Liver (tissue), 3 donors: ENCODE data around the gene THBD.

Experiments used
- ATF3 ChIP-seq: IDR thresholded peaks from 2 replicates; pipeline ENCODE4 v1.6.1; 2016; ENCODE audit warnings: antibody characterized with exemption
- CTCF ChIP-seq: fragments of 150-350 bp; IDR thresholded peaks from 2 replicates; pipeline ENCODE4 v1.5.1; 2017; ENCODE audit warnings: improper control_type of control experiment, low read depth, low read length; ENCODE audit not compliant: missing input control
- EGR1 ChIP-seq, 2 donors: IDR thresholded peaks; 2 replicates each; pipeline ENCODE4 v1.6.1; 2016 to 2018; ENCODE audit warnings: antibody characterized with exemption in 2 of 2, low read depth in 2 of 2
- GABPA ChIP-seq, 2 donors: IDR thresholded peaks in 1 of 2; conservative IDR thresholded peaks in 1 of 2; 2 replicates each; pipeline ENCODE4 v1.6.1; 2016; ENCODE audit warnings: antibody characterized with exemption in 2 of 2, mild to moderate bottlenecking in 1 of 2, moderate library complexity in 1 of 2
- JUND ChIP-seq, 2 donors: IDR thresholded peaks; 2 replicates each; pipeline ENCODE4 v1.6.1; 2016; ENCODE audit warnings: antibody characterized with exemption in 2 of 2
- MAX ChIP-seq: IDR thresholded peaks from 2 replicates; pipeline ENCODE4 v1.6.1; 2016; ENCODE audit warnings: antibody characterized with exemption
- NR2F2 ChIP-seq: IDR thresholded peaks from 2 replicates; pipeline ENCODE4 v1.6.1; 2016; ENCODE audit warnings: antibody characterized with exemption
- RAD21 ChIP-seq, 2 donors: IDR thresholded peaks; 2 replicates each; pipeline ENCODE4 v1.6.1; 2016; ENCODE audit warnings: antibody characterized with exemption in 2 of 2, mild to moderate bottlenecking in 2 of 2
- REST ChIP-seq: IDR thresholded peaks from 2 replicates; pipeline ENCODE4 v1.6.1; 2016; ENCODE audit warnings: antibody characterized with exemption, mild to moderate bottlenecking
- RXRA ChIP-seq, 2 donors: IDR thresholded peaks; 2 replicates each; pipeline ENCODE4 v1.6.1; 2017 to 2018; ENCODE audit warnings: antibody characterized with exemption in 2 of 2, mild to moderate bottlenecking in 1 of 2
- SP1 ChIP-seq: IDR thresholded peaks from 2 replicates; pipeline ENCODE4 v1.6.1; 2018; ENCODE audit warnings: antibody characterized with exemption, mild to moderate bottlenecking
- TAF1 ChIP-seq: conservative IDR thresholded peaks from 2 replicates; pipeline ENCODE4 v1.6.1; 2016; ENCODE audit warnings: antibody characterized with exemption, mild to moderate bottlenecking
- YY1 ChIP-seq: IDR thresholded peaks from 2 replicates; pipeline ENCODE4 v1.6.1; 2016; ENCODE audit warnings: antibody characterized with exemption, mild to moderate bottlenecking
- donor health status: healthy.
- donor health status: healthy.

GRCh38 chr20:23034721-23035671 is 14.5 kb downstream of the THBD start, which contains the start of gene SSTR4:
- no peak for TF ChIP-seq CTCF
- no peak for TF ChIP-seq SP1
- TF ChIP-seq MAX = no peak
- TF ChIP-seq YY1 = no peak
- TF ChIP-seq TAF1 = no peak
- TF ChIP-seq RAD21 (IDR thresholded peaks at IDR 0.05) = no peak
- TF ChIP-seq ATF3 = no peak
- no peak for TF ChIP-seq RXRA (IDR thresholded peaks at IDR 0.05)
- no peak for TF ChIP-seq EGR1 (IDR thresholded peaks at IDR 0.05; ENCODE audit: low read depth in 2 of 2)
- no peak for TF ChIP-seq JUND (IDR thresholded peaks at IDR 0.05)
- TF ChIP-seq REST = no peak
- TF ChIP-seq GABPA (IDR thresholded peaks at IDR 0.05 in 1 of 2, conservative IDR thresholded peaks at IDR 0.05 in 1 of 2) = no peak
- TF ChIP-seq NR2F2 = no peak
